SHP77 treated with DMSO at 0.1 percent for 48 hours (cell line): ENCODE results near the gene LIN28A.
"Not testable (repeated sequence)": the region's sequence is repeated elsewhere in the genome, so short reads cannot be mapped to it uniquely, and the experiment has no call there.

Experiments
- DNase-seq: peaks from one replicate; lab custom pipeline; 2025; lab: John Stamatoyannopoulos, UW

The LIN28A gene

DNA sequence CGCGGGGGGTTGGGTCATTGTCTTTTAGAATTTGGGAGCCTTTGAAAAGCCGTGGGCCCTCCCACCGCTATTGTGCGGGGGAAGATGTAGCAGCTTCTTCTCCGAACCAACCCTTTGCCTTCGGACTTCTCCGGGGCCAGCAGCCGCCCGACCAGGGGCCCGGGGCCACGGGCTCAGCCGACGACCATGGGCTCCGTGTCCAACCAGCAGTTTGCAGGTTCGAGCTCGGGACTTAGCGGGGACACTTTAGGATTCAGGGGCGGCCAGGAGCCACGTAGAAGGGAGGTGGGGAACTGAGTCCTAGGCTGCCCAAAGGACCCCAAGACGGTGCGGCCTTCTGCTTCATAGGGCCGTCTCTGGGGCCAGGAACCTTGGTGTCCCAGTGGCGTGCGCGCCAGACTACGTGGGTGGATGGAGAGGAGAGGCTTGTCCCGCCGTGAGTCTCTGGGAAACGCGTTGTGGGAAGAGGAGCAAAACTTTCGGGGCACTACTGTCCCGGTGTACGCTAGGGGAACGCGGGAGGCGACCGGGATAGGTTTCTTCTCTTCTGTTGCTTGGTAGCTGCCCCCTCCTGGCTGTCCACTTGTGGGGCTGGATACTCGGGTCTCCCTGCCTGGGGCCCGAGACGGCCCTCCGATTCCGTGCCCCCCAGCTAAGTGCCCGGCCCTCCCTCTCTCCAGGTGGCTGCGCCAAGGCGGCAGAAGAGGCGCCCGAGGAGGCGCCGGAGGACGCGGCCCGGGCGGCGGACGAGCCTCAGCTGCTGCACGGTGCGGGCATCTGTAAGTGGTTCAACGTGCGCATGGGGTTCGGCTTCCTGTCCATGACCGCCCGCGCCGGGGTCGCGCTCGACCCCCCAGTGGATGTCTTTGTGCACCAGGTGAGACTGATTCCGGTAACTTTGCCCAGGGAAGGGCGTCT lies at the start of gene LIN28A:
Gene LIN28A (plus strand): TSS at position 112 of the 918 bp plus-strand sequence. CDS start 75 bp downstream, at position 187.
- DNase-seq = no peak

GRCh38 chr1:26361605-26362122 lies 49.0 kb upstream of the LIN28A start:
- no peak for DNase-seq

- DNase-seq = no peak
Measured at GRCh38 chr1:26362331-26362730, 48.3 kb upstream of the LIN28A start.

DNA sequence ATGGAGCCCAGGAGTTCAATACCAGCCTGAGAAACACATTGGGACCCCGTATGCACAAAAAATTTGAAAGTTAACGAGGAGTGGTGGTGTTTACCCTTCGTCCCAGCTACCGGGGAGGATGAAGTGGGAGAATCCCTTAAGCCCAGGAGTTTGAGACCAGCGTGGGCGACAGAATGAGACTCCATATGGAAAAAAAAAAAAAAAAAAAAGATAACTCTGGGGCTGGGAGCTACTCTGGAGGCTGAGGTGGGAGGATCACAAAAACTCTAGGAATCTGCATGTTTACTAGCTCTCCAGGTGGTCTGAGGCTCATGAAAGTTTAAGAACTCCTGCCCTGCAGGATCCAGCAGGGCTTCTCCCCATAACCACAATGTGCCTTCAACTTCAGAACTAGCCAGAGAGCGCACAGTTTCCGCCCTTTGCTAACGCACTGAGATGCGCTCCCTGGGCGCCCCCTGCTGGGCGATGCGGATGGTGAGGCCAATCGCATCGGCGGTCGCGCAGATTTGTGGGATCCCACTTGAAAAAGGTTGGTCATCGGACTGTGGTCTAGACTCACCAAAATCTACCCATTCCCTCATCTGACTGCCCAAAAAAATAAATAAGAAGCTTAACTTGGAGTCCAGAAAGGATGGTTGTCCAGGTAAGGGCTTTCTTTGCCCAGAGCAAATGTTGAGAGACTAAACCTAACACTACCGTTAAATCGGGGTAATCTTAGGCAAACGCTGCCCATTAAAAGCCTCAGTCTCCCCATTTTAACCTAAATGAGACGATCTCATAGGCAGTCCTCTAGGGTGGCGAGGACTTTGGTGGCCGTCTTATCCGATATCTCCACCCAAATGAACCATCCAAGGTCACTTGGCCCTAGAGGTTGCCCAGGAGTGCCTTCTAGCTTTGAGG lies 46.8 kb upstream of the LIN28A start:
- DNase-seq = peak; percentile 8

DNA sequence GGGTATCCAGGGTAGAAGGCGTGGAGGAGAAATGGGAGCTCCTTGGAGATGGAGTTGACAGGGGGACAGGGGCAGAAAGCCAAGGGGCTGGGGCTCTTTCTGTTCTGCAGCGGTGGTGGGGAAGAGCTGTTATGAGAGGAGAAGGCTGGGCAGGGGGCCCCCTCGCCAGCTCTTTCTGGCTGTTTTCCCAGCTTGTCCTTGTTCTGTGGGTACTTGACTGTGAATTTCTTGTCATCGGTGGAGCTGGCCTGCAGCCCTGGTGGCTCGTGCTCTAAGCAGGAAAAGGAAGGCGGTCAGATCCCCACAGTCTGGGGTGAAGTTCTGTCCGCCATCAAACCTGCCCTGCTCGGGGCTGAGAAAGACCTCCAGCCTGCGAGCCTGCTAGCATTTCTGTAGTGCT lies 45.7 kb upstream of the LIN28A start:
- DNase-seq = no peak

- no peak for DNase-seq
Measured at GRCh38 chr1:26367441-26367840, 43.2 kb upstream of the LIN28A start.

DNA sequence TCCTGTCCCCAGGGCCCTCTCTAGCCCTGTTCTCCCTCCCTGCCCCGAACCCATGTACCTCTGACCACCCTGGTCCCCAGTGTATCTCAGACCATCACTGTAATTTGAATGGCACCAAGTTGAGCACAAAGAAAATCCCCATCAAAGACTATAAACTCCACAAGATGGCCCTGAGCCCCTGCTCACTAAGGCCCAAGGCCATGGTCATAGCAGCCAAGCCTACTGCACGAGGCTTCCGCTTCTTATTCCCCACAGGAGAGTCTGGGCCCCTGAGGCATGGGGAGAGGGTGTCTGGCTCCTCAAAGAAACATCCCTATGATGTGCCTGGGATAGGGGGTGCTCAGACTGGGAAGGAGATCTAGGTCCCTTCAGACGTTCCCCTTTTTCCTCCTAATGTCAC lies 42.6 kb upstream of the LIN28A start:
- no peak for DNase-seq

DNA sequence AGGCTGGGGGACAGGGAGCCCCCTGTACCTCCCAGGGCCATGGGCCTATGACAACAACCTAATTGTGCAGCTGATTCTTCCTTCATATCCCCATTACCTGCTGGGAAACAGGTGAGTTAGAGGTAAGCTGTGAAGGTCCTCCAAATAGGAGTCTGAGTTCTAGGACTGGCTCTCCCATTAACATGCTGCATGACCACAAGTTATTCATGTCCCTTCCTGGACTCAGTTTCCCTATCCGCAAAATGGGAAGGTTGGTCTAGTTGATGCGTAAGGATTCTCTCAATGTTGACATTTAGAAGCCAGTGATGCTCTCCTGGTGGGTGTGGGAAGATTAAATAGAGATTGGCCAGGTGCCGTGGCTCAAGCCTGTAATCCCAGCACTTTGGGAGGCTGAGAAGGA lies 42.1 kb upstream of the LIN28A start:
- no peak for DNase-seq

DNA sequence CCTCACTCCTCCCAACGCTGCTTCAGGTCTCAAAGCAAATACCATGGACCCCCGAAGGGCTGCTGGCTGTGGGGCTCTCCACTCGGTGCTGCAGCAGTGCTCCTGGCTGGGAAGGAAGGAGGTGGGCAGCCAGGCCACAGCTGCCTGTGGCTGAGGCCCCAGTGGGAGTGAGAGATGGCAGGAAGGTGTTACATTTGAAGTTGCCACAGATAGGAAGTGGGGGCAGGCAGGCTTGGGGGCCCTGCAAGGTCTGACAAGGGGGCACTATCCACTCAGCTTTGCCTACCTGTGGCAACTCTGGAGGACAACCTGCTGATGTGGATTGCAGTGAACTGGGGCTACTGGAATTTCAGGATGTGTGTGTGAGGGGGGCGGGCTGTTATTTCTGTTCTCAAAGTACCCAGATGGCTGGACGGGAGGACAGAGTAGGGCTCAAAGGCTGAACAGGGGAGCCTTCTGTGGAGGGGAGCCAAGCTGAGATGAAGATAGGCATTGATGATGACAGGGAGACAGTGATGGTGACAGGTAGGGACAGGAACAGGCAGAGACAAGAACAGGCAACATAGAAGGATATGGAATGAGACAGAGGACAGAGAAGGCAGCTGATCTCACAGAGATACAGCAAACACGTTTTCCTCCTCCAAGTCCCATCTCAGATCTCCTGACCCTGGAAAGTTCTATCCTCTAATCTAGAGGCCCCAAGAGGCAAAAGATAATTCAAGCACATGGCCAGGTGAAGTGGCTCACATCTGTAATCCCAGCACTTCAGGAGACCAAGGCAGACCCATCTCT lies 39.8 kb upstream of the LIN28A start:
- DNase-seq = no peak

DNA sequence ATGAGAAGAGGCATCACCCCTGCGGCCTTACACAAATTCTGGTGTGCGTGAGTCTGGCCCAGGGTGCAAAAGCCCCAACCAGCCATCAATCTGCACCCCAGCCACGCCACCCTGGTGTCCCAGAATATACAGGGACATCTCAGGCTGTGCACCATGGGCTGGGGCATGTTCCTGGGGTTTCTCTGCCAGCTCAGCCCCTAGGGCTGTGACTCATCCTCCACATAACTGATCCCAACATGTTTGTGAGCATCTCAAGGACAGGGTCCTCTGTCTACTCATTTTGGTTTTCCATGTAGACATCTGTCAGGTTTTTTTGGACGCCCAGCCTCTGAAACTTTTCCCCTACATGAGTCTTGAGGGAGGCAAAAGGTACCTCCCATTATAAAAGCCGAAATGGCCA lies 38.6 kb upstream of the LIN28A start:
- DNase-seq = no peak

- DNase-seq = not testable (repeated sequence)
Measured at GRCh38 chr1:26372611-26373010, 38.0 kb upstream of the LIN28A start, which contains the start of gene ZNF683. Gene ZNF683 (minus strand): TSS chr1:26372750. CDS start chr1:26368571, 4,179 bp downstream.

- no peak for DNase-seq
Measured at GRCh38 chr1:26373281-26373680, 37.3 kb upstream of the LIN28A start.

- no peak for DNase-seq
Measured at GRCh38 chr1:26373789-26374188, 36.8 kb upstream of the LIN28A start.

- not testable (repeated sequence) for DNase-seq
Measured at GRCh38 chr1:26374361-26374760, 36.3 kb upstream of the LIN28A start.

DNA sequence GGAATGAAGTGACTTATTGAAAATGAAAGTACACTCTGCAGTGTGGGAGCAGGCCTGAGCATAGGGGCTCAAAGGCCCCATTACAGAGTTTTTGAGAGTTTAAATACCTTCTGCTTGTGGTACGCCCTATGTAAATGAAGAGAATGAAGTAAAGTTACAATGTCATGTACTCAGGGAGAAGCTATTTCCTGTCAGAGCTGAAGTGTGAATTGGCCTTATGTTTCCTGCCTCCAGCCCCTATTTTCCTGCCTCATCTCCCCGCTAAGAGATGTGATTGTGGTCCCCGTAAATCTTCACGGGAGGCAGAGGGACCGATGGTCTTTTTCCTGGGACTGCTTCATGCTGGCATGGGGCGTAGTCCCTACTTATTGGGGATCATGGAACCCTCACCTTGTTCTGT lies 35.5 kb upstream of the LIN28A start:
- DNase-seq = no peak

DNA sequence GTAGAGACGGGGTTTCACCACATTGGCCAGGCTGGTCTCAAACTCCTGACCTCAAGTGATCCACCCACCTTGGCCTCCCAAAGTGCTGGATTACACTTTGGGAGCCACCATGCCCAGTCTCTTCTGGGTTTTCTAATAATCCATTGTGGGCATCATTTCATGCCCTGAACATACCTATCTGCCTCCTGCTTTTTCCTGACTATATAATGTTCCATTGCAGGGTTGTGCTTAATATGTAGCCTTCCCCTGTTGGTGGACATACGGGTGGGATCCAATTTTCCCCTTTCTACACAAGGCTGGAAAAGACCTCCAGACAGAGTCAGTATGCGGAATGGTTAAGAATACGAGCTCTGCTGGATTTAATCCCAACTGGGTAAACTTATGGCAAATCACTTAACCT lies 34.6 kb upstream of the LIN28A start:
- no peak for DNase-seq

- DNase-seq = no peak
Measured at GRCh38 chr1:26378088-26378878, 32.3 kb upstream of the LIN28A start.

GRCh38 chr1:26378879-26379251 lies 31.8 kb upstream of the LIN28A start:
- no peak for DNase-seq

DNA sequence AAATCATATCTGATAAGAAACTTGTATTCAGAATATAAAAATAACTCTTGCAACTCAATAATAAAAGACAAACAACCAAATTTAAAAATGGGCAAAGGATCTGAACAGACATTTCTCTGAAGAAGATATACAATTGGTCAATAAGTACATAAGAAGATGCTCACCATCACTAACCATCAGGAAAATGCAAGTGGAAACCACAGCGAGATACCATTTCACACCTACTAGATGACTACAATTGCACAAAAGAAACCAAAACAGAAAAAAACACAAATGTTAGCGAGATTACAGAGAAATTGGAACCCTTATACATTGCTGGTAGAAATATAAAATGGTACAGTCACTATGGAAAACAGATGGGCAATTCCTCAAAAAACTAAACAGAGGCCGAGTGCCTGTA lies 26.5 kb upstream of the LIN28A start:
- no peak for DNase-seq

GRCh38 chr1:26385063-26385462 lies 25.6 kb upstream of the LIN28A start:
- DNase-seq = not testable (repeated sequence)

DNA sequence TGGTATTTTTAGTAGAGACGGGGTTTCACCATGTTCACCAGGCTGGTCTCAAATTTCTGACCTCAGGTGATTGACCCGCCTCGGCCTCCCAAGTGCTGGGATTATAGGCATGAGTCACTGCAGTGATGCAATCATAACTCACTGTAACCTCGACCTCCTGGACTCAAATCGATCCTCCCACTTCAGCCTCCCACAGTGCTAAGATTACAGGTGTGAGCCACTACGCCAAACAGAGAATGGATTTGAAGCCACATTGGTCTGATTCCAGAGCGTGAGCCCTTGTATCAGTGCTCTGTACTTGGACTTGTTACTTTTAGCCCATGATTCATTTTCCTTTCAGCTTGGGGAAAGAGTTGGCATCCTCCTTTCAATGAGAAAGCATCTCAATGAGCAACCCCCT lies 23.2 kb upstream of the LIN28A start:
- DNase-seq = no peak
